NCI-H345 treated with DMSO at 0.1 percent for 48 hours (cell line): Measurements from ENCODE around the gene KCTD7.
"Not testable (repeated sequence)": the region's sequence is repeated elsewhere in the genome, so short reads cannot be mapped to it uniquely, and the experiment has no call there.

Experiments
- DNase-seq: peaks from one replicate; lab custom pipeline; 2025; ENCODE audit not compliant: unreplicated experiment; lab: John Stamatoyannopoulos, UW

The KCTD7 gene

DNA sequence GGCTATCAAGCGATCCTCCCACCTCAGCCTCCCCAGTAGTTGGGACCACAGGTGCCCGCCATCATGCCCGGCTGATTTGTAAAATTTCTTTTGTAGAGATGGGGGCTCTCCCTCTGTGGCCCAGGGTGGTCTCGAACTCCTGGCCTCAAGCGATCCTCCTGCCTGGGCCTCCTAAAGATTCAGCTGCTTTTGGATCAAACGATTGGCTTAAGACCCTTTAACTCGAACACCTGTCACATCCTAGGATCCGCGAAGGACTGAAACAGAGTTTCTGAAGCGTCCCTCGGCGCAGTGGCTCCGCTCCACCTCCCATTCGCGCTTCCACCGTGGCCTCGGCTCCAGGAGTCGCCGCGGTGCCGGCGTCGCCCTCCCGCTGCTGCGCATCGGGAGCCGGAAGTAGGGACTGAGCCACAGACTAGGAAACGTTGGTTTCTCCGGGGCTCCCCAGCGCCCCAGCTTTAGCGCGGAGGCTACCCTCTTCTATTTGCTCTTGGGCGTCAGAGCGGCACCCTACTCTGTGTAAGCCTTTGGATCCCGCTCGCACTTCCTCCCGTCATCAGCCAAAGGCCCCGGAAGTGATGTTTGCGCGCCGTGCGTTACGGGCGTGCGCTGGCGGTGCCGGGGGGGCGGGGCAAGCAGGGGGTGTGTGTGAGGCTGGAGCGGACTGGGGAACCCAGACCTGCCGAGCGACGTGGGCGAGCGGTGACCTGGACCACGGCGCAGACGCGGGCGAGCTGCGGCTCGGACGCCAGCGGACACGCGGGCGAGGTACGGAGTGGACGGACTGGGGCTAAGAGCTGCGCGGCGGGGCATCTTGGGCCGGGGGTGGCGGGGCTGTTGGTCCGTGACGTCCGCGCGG lies 53.0 kb downstream of the KCTD7 start:
- peak; percentile 65 for DNase-seq

DNA sequence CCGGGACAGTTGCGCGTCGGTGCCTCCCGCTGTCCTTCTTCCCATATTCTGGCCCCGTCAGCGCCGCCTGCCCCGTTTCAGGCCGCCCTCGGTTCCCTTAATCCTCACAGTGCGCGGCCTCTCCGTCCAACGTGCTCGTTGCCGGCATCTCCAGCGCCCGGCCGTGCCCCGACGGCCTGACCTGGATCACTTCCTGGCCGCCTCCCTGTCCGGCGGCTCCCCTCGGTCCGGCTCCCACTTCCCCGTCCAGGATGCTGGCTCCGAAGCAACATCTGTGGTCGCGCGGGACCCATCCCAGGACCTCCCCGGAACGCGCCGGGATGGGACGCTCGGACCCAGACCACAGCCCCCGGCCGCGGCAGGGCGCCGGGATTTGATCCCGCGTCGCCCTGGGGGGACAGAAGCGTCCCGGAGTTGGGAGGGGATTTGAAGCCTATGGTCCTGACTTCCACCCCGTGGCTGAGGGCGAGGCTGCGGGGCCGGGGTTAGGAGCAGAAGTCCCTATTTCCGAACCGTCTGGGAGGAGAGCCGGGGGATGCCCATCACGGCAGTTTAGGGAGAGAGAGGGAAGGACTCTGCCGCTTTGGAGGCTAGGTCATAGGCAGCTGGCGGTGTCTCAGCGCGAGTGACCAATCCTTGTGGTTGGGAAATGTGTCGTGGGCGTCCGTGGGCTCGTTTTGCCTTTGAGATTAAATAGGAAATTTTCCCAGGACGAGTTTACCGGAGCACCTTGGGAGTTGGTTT lies 53.8 kb downstream of the KCTD7 start:
- DNase-seq, result no peak

DNA sequence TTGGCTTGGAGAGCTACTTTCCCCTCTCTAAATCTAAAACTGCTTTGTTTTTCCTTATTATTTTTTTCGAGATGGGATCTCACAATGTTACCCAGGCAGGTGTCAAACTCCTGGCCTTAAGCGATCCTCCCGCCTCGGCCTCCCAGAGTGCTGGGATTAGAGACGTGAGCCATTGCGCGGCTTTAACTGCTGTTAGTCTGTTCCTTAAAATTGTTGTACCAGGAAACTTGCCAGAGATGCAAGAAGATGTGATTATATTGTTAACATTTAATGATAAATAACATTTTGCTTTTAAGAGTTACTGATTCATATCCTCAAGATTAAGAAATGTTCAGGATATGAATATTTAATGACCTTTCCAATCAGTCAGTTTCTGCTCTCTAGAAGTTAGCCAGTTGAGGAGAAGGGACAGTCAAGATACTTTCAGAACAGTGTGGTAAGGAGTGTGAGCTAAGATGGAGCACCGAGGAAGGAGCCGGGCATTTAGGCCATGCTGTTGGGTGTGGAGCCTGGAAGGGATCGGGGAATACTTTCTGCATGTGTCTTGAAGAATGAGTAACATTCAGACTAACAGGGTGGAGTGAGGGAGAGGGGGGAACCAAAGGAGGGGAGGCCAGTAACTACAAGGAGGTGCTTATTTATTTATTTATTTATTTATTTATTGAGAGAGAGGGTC lies 54.6 kb downstream of the KCTD7 start:
- DNase-seq, result not testable (repeated sequence)

DNA sequence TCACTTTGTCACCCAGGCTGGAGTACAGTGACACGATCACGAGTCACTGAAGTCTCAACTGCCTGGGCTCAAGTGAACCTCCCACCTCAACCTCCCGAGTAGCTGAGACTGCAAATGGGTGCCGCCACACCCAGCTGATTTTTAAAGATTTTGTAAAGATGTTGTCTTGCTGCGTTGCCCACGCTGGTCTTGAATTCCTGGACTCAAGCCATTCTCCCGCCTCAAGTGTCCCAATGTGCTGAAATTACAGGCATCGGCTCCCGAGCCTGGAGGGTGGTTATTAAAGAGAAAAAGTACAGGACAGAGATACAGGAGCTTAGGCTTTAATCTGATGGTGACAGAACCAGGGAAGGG lies 55.1 kb downstream of the KCTD7 start:
- DNase-seq, result no peak

DNA sequence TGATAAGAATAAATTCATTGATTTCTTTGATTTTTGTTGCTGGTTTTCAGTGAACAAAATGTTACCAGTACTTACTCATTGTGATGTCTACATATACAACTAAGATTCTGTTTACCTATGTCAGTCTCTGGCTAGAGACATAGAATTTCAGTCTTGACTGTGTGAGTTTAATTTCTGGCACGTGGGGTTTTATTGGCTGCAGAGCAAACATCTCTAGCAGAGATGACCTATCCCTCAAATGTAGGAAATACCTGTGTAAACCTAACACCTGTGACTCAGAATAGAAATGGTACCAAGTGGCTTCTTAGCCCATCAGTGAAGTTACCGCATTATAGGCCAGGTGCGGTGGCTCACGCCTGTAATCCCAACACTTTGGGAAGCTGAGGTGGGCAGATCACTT lies 57.0 kb downstream of the KCTD7 start:
- DNase-seq, result not testable (repeated sequence)

DNA sequence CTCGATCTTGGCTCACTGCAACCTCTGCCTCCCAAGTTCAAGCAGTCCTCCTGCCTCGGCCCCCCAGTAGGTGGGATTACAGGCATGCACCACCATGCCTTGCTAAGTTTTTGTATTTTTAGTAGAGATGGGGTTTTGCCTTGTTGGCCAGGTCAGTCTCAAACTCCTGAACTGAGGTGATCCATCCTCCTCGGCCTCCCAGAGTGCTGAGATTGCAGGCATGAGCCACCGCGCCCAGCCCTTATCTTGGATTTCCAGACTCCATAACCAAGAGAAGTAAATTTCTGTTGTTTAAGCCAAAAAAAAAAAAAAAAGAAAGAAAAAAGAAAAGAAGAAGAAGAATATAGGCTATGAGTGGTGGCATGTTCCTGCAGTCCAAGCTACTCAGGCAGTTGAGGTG lies 58.5 kb downstream of the KCTD7 start:
- DNase-seq, result no peak

DNA sequence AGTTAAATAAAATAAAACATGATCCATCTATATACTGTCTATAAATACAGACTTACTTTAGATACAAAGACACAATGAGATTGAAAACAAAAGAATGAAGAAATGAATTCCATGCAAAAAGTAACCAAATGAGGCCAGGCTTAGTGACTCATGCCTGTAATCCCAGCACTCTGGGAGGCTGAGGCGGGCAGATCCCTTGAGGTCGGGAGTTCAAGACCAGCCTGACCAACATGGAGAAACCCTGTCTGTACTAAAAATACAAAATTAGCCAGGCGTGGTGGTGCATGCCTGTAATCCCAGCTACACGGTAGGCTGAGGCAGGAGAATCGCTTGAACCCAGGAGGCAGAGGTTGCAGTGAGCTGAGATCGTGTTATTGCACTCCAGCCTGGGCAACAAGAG lies 59.0 kb downstream of the KCTD7 start:
- not testable (repeated sequence) for DNase-seq

DNA sequence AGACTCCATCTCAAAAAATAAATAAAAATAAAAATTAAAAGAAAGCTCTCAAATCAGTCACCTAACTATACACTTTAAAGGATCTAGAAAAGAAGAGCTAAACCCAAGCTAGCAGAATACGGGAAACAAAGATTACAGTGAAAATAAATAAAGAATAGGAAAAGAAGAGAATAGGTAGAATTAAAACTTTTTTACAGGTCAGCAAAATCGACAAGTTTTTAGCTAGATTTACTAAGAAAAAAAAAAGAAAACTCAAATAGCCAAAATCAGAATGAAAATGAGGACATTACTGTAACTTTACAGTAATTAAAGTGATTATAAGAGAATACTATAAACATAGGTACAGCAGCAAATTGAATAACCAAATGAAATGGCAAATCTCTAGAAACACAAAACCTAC lies 60.4 kb downstream of the KCTD7 start:
- no peak for DNase-seq

DNA sequence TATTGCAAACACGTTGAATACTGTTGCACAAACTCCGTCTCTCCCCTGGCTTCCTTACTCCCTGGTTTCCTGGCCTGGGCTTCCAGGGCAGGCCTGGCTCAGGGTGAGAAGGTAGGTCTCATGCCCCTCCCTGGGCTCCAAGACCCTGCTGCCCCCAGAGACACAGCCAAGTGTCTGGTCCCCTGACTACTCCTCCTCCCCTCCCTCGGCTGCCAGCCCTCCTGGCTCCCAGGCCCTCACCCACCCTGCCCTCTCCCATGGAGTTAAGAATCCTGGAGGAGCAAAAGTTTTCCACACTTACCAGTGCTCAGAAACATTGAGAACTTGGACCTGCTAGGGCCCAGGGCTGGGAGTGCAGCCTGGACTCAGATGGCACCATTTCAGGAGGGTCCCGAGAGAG lies 64.7 kb downstream of the KCTD7 start:
- no peak for DNase-seq
